MCF 10A (cell line): ENCODE results near the gene SLC27A1. TPM values are rescaled to one million over a fixed set of nuclear protein-coding genes. Genes with fewer than 3 reads are reported as not detected.

ENCODE experiments used
- BruUV-seq: library from RNA; stranded (reverse); fragments of 400-500 nt; replicated peaks from 2 replicates; lab custom pipeline; 2021; lab: Mats Ljungman, UMichigan
- CTCF ChIA-PET: fragments of 300-600 bp; sonication (Branson Sonifier 250); formaldehyde crosslinking; extraction: SDS; loops from one replicate; lab custom pipeline; 2021; ENCODE audit warnings: antibody characterized with exemption, inconsistent platforms; lab: Yijun Ruan, JAX
- POLR2A ChIA-PET: fragments of 300-600, 350-650 bp; sonication (Branson Sonifier 250); formaldehyde crosslinking; extraction: SDS; loops from one replicate; lab custom pipeline; 2020; ENCODE audit warnings: antibody characterized with exemption, inconsistent platforms; lab: Yijun Ruan, JAX
- DNase-seq: peaks from one replicate; pipeline ENCODE4 v3.0.0-alpha.2; 2018; ENCODE audit not compliant: unreplicated experiment
- H3K27ac Mint-ChIP-seq: one replicate; pipeline ENCODE4 v1.8.0; 2022; ENCODE audit warnings: mild to moderate bottlenecking, low read depth, mixed read lengths; ENCODE audit not compliant: unreplicated experiment
- H3K27me3 Mint-ChIP-seq: one replicate; pipeline ENCODE4 v1.8.0; 2022; ENCODE audit warnings: mixed read lengths; ENCODE audit not compliant: insufficient read depth, unreplicated experiment
- H3K36me3 Mint-ChIP-seq: one replicate; pipeline ENCODE4 v1.8.0; 2022; ENCODE audit warnings: mild to moderate bottlenecking, moderate library complexity, mixed read lengths; ENCODE audit not compliant: insufficient read depth, unreplicated experiment
- H3K4me1 Mint-ChIP-seq: one replicate; pipeline ENCODE4 v1.8.0; 2022; ENCODE audit warnings: mixed read lengths; ENCODE audit not compliant: insufficient read depth, unreplicated experiment
- H3K4me3 Mint-ChIP-seq: one replicate; pipeline ENCODE4 v1.8.0; 2022; ENCODE audit warnings: mild to moderate bottlenecking, moderate library complexity, mixed read lengths; ENCODE audit not compliant: unreplicated experiment
- H3K9me3 Mint-ChIP-seq: one replicate; pipeline ENCODE4 v1.8.0; 2022; ENCODE audit warnings: mixed read lengths; ENCODE audit not compliant: unreplicated experiment
- CTCF ChIP-seq: fragments of 200-600 bp; IDR thresholded peaks from one replicate; pipeline ENCODE4 v1.8.0; 2022; ENCODE audit warnings: antibody characterized with exemption, mild to moderate bottlenecking; ENCODE audit not compliant: unreplicated experiment
- intact Hi-C: fragments of 100-400 bp; cut with micrococcal nuclease; formaldehyde crosslinking; loops from 2 replicates; pipeline ENCODE4 v1.14.1; 2022
- total RNA-seq: library from RNA; stranded (reverse); gene quantifications from 2 replicates; pipeline ENCODE4 v1.2.3, GENCODE V29; 2022

The SLC27A1 gene
- total RNA-seq, 1 experiment from 2014 or later = 5.0 TPM

- Mint-ChIP-seq H3K4me3 (no peak overlapping the region), H3K4me1 (peaks cover 21% of the 10 kb centered on the region), H3K27me3 (no peaks in the 10 kb centered on the region), H3K27ac (no peak overlapping the region), H3K36me3 (peaks cover 16% of the 10 kb centered on the region), H3K9me3 (no peaks in the 10 kb centered on the region)
- no TSS peak for BruUV-seq
- ChIA-PET POLR2A (interaction anchor here (0.6 kb wide), 1 partner anchor 24 kb away, joined by 3 read pairs; no protein-coding TSS in a partner anchor), CTCF (interaction anchor here (0.6 kb wide), 1 partner anchor 93 kb away, joined by 3 read pairs; no protein-coding TSS in a partner anchor)
- no peak for TF ChIP-seq CTCF
- DNase-seq = no peak
- intact Hi-C loops = no loop called here
Observed at GRCh38 chr19:17484520-17485185, 14.3 kb downstream of the SLC27A1 start.

GRCh38 chr19:17486545-17487240 is 16.4 kb downstream of the SLC27A1 start:
- no peak for TF ChIP-seq CTCF
- H3K27me3 Mint-ChIP-seq = no peaks in the 10 kb centered on the region
- intact Hi-C loops = no loop called here
- no peak overlapping the region for H3K27ac Mint-ChIP-seq
- no peaks in the 10 kb centered on the region for H3K9me3 Mint-ChIP-seq
- ChIA-PET POLR2A (interaction anchor here (0.7 kb wide), 1 partner anchor 957 kb away, joined by 4 read pairs; no protein-coding TSS in a partner anchor), CTCF (interaction anchor here (0.6 kb wide), 1 partner anchor 14 kb away, joined by 3 read pairs; no protein-coding TSS in a partner anchor)
- peaks cover 21% of the 10 kb centered on the region for H3K4me1 Mint-ChIP-seq
- peaks cover 17% of the 10 kb centered on the region for H3K36me3 Mint-ChIP-seq
- no peak for DNase-seq
- no peak overlapping the region for H3K4me3 Mint-ChIP-seq
- no TSS peak for BruUV-seq

- Mint-ChIP-seq H3K27ac (no peak overlapping the region), H3K4me3 (no peak overlapping the region), H3K9me3 (no peaks in the 10 kb centered on the region), H3K4me1 (peaks cover 21% of the 10 kb centered on the region), H3K36me3 (peaks cover 16% of the 10 kb centered on the region), H3K27me3 (no peaks in the 10 kb centered on the region)
- TF ChIP-seq CTCF = no peak
- no peak for DNase-seq
- POLR2A ChIA-PET = no interaction called here
- CTCF ChIA-PET = no interaction called here
- no TSS peak for BruUV-seq
- intact Hi-C loops = no loop called here
Observed at GRCh38 chr19:17487284-17488121, 17.2 kb downstream of the SLC27A1 start.
